ENCODE measurements around the gene MAPK8IP3.

Gene MAPK8IP3

DNA sequence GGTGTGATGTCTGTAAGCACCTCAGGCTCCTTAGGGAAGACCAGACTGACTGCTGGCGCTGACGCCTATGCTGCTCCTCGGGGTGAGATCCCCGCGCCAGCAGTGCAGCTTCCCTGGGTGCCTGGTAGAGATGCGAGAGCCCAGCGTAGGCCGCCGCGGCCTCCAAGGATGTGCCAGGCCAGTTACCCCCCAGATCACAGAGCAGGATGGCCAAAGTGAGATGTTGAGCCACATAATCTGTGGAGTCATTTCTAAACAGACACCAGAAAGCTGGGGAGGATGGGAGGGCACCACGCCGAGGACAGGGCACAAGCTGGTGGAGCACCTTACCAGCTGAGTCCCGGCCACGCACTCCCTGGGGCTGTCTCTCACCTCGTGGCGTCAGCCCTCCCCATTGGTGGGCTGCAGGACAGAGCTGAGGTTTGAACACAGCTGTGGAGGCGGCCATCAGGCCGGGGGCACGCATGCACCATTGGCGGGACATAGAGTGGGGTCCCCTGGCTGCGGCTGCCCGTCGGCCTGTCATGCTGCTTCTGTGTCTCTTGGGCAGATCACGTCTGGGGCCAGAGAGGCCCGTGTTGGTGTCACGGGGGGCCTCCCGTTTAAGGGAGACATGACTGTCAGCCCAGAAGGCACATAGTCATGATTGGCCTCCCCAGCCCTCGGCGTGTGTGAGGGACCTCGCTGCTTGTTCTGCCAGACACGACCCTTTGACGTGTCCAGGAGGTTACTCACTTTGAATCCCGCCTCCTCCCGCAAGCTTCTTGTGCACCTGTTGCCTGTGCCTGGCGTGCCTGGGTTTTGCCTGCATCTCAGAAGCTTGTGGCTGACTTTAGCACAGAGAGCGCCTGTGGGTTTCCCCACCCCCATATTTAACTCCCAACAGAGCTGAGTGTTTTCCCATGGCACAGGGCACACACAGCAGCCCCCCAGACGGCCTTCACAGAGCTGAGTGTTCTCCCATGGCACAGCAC, 21.9 kb downstream of the MAPK8IP3 start:
- H3K9ac ChIP-seq (ENCODE audit: low read length) = no peak overlapping the region
- H2AFZ ChIP-seq (ENCODE audit: low read depth, low read length, severe bottlenecking) = no peak overlapping the region
- no peaks in the 10 kb centered on the region; the same call in 1 of the 2 replicates for H4K20me1 ChIP-seq (ENCODE audit: low read depth, low read length)
- no peak overlapping the region for H3K27ac ChIP-seq (ENCODE audit: low read depth, low read length)
- no peaks in the 10 kb centered on the region for H3K9me2 ChIP-seq (replicated peaks; ENCODE audit: insufficient read depth, low read length)
- no peaks in the 10 kb centered on the region for H3K27me3 ChIP-seq (ENCODE audit: low read length)
- H3K4me2 ChIP-seq (ENCODE audit: low read depth, low read length, poor library complexity, severe bottlenecking) = no peak overlapping the region
- peaks cover 9% of the 10 kb centered on the region; the same call in 1 of the 2 replicates for H3K79me2 ChIP-seq (ENCODE audit: insufficient read depth, low read length)
- H3F3A ChIP-seq (ENCODE audit: insufficient read depth) = no peaks in the 10 kb centered on the region
- no peaks in the 10 kb centered on the region for H3K36me3 ChIP-seq (ENCODE audit: low read length)
- no peaks in the 10 kb centered on the region for H3K9me3 ChIP-seq (ENCODE audit: insufficient read depth, low read length)
- TF ChIP-seq EZH2phosphoT487 (conservative IDR thresholded peaks at IDR 0.05; ENCODE audit: low read length) (no peak), CTCF (IDR thresholded peaks at IDR 0.05; ENCODE audit: insufficient read depth, low read length, poor library complexity, severe bottlenecking) (no peak)
- H3K4me3 ChIP-seq (ENCODE audit: insufficient read depth, low read length, poor library complexity, severe bottlenecking) = no peak overlapping the region

GRCh38 chr16:1729026-1729425, 23.0 kb downstream of the MAPK8IP3 start:
- Histone ChIP-seq H3K9me2 (replicated peaks; ENCODE audit: insufficient read depth, low read length) (no peaks in the 10 kb centered on the region), H3K27ac (ENCODE audit: low read depth, low read length) (no peak overlapping the region), H3K9ac (ENCODE audit: low read length) (no peak overlapping the region), H3K4me3 (ENCODE audit: insufficient read depth, low read length, poor library complexity, severe bottlenecking) (no peak overlapping the region), H2AFZ (ENCODE audit: low read depth, low read length, severe bottlenecking) (no peak overlapping the region), H3K79me2 (ENCODE audit: insufficient read depth, low read length) (peaks cover under 1% of the 10 kb centered on the region; the same call in 1 of the 2 replicates), H3K36me3 (ENCODE audit: low read length) (no peaks in the 10 kb centered on the region), H3F3A (ENCODE audit: insufficient read depth) (no peaks in the 10 kb centered on the region), H3K27me3 (ENCODE audit: low read length) (no peaks in the 10 kb centered on the region), H3K4me2 (ENCODE audit: low read depth, low read length, poor library complexity, severe bottlenecking) (no peak overlapping the region), H4K20me1 (ENCODE audit: low read depth, low read length) (no peaks in the 10 kb centered on the region), H3K9me3 (ENCODE audit: insufficient read depth, low read length) (no peaks in the 10 kb centered on the region)
- TF ChIP-seq EZH2phosphoT487 (conservative IDR thresholded peaks at IDR 0.05; ENCODE audit: low read length) (no peak), CTCF (IDR thresholded peaks at IDR 0.05; ENCODE audit: insufficient read depth, low read length, poor library complexity, severe bottlenecking) (no peak)

GRCh38 chr16:1729445-1729844, 23.4 kb downstream of the MAPK8IP3 start:
- Histone ChIP-seq H3K9ac (ENCODE audit: low read length) (no peak overlapping the region), H3K36me3 (ENCODE audit: low read length) (no peaks in the 10 kb centered on the region), H3K4me3 (ENCODE audit: insufficient read depth, low read length, poor library complexity, severe bottlenecking) (no peak overlapping the region)

More at GRCh38 chr16:1729445-1729844, 23.4 kb downstream of the MAPK8IP3 start:
- Histone ChIP-seq H3F3A (ENCODE audit: insufficient read depth) (no peaks in the 10 kb centered on the region), H3K4me2 (ENCODE audit: low read depth, low read length, poor library complexity, severe bottlenecking) (no peak overlapping the region), H4K20me1 (ENCODE audit: low read depth, low read length) (no peaks in the 10 kb centered on the region), H3K27me3 (ENCODE audit: low read length) (no peaks in the 10 kb centered on the region), H3K9me3 (ENCODE audit: insufficient read depth, low read length) (no peaks in the 10 kb centered on the region), H3K79me2 (ENCODE audit: insufficient read depth, low read length) (no peaks in the 10 kb centered on the region; the same call in 1 of the 2 replicates), H3K27ac (ENCODE audit: low read depth, low read length) (no peak overlapping the region), H2AFZ (ENCODE audit: low read depth, low read length, severe bottlenecking) (no peak overlapping the region), H3K9me2 (replicated peaks; ENCODE audit: insufficient read depth, low read length) (no peaks in the 10 kb centered on the region)
- TF ChIP-seq CTCF (IDR thresholded peaks at IDR 0.05; ENCODE audit: insufficient read depth, low read length, poor library complexity, severe bottlenecking) (no peak), EZH2phosphoT487 (conservative IDR thresholded peaks at IDR 0.05; ENCODE audit: low read length) (no peak)

Measured in SU-DHL-6 (cell line).